GM21825 (cell line): ENCODE data around the gene STAT5A.
"Not testable (repeated sequence)": the region's sequence is repeated elsewhere in the genome, so short reads cannot be mapped to it uniquely, and the experiment has no call there.

Experiments used
- ATAC-seq: cut with Tn5 transposase; IDR thresholded peaks from one replicate; pipeline ENCODE4 v1.9.1; 2021; ENCODE audit warnings: mild to moderate bottlenecking, moderate library complexity; ENCODE audit not compliant: unreplicated experiment

STAT5A gene

DNA sequence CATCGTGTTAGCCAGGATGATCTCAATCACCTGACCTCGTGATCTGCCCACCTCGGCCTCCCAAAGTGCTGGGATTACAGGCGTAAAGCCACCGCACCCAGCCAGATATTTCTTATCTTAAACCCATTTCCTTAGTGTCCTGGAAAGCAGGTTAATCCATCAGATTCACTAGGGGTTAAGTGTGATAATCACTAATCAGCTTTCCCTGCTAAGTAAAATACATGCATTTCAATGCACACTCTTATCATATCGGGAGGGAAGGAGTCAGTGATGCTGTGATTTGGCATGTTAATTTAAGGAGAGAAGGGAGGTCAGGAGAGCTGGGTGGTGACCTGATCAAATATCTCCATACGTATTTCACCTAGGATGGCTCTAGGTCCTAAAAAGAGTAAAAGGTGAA is 70.8 kb downstream of the STAT5A start:
- no peak for ATAC-seq

DNA sequence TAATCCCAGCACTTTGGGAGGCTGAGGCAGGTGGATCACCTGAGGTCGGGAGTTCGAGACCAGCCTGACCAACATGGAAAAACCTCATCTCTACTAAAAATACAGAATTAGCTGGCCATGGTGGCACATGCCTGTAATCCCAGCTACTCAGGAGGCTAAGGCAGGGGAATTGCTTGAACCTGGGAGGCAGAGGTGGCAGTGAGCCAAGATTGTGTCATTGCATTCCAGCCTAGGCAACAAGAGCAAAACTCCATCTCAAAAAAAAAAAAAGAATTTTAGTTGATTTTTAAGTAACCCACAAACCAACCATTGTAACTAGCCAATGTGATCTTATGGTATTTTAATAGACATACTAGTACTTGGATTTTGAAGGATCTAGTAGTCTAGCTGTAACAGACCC is 72.1 kb downstream of the STAT5A start:
- not testable (repeated sequence) for ATAC-seq
